ENCODE measurements around the gene AHCYL2.
"Not testable (repeated sequence)": the region's sequence is repeated elsewhere in the genome, so short reads cannot be mapped to it uniquely, and the experiment has no call there.

GRCh38 chr7:129216101-129216715, 8.6 kb upstream of the AHCYL2 start:
- not testable (repeated sequence) for TF ChIP-seq CTCF (IDR thresholded peaks at IDR 0.05; ENCODE audit: poor library complexity, severe bottlenecking); EZH2 (IDR thresholded peaks at IDR 0.05; ENCODE audit: borderline replicate concordance, insufficient read depth, low read length, poor library complexity, severe bottlenecking); EP300 (conservative IDR thresholded peaks at IDR 0.05; ENCODE audit: poor library complexity, severe bottlenecking); POLR2AphosphoS5 (IDR thresholded peaks at IDR 0.05); TAF1 (IDR thresholded peaks at IDR 0.05; ENCODE audit: low read depth); REST (IDR thresholded peaks at IDR 0.05; ENCODE audit: borderline replicate concordance)

Data from neural cell (in vitro differentiated cells).